ENCODE data around the gene ALKBH3.
A peak's percentile ranks its signal among the peaks of the same experiment; 100 is the strongest.

The ALKBH3 gene

DNA sequence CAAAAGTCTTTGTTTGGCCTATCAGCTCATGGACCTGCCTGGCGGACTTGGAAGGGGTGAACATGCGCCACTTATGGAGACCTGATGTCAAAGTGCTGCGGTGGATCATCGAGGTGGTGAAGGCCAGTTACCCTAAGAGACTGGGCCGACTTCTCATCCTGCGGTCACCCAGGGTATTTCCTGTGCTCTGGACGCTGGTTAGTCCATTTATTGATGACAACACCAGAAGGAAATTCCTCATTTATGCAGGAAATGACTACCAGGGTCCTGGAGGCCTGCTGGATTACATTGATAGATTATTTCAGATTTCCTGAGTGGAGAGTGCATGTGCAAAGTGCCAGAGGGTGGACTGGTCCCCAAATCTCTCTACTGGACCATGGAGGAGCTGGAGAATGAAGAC, 17.9 kb downstream of the ALKBH3 start:
- no peaks in the 10 kb centered on the region for H3K79me1 ChIP-seq (replicated peaks; ENCODE audit: low read length, poor library complexity, severe bottlenecking)
- DNase-seq: peak; percentile 9

DNA sequence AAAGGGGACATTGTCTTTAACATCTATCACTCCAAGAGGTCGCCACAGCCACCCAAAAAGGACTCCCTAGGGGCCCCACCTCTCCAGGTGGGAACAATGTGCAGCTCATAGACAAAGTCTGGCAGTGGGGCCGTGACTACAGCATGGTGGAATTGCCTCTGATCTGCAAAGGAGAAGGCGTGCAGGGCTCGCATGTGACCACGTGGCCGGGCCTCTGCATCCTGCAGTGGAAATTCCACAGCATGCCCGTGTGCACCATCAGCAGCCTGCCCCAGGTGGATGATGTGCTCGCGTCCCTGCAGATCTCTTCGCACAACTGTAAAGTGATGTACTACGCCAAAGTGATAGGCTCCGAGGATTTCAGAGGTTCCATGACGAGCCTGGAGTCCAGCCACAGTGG, 18.5 kb downstream of the ALKBH3 start:
- Histone ChIP-seq H3K27ac (ENCODE audit: low read length, poor library complexity, severe bottlenecking) (no peak overlapping the region), H3K14ac (ENCODE audit: low read length in 2 of 2) (no peak overlapping the region), H3K9me3 (ENCODE audit: control insufficient read depth, low read length) (no peaks in the 10 kb centered on the region), H3K27me3 (ENCODE audit: control insufficient read depth in 1 of 2, insufficient read depth in 1 of 2, low read length in 2 of 2) (no peaks in the 10 kb centered on the region), H2BK15ac (ENCODE audit: low read depth, poor library complexity, severe bottlenecking) (no peak overlapping the region), H2AFZ (ENCODE audit: low read depth, low read length) (no peak overlapping the region), H2BK120ac (ENCODE audit: low read depth, low read length) (no peak overlapping the region), H3K18ac (ENCODE audit: low read depth in 1 of 2, low read length in 2 of 2) (no peak overlapping the region), H4K91ac (ENCODE audit: low read length) (no peak overlapping the region), H3K4ac (ENCODE audit: low read depth in 1 of 2, low read length in 2 of 2) (no peak overlapping the region), H3K36me3 (ENCODE audit: control insufficient read depth in 1 of 2, insufficient read depth in 2 of 2, low read depth in 1 of 2, low read length in 2 of 2) (peaks cover 15 to 86% of the 10 kb centered on the region in 2 experiments), H3K4me2 (ENCODE audit: low read length, poor library complexity, severe bottlenecking) (no peak overlapping the region), H3K79me1 (replicated peaks; ENCODE audit: low read length, poor library complexity, severe bottlenecking) (no peaks in the 10 kb centered on the region), H4K8ac (ENCODE audit: low read length) (no peak overlapping the region), H3K9ac (ENCODE audit: low read length) (no peak overlapping the region), H3K4me1 (ENCODE audit: control insufficient read depth, insufficient read depth, low read depth, low read length) (no peaks in the 10 kb centered on the region), H3K4me3 (ENCODE audit: insufficient read depth in 1 of 2, low read depth in 1 of 2, low read length in 2 of 2) (no peak overlapping the region), H2BK5ac (ENCODE audit: low read depth, low read length, poor library complexity, severe bottlenecking) (no peak overlapping the region), H2BK12ac (ENCODE audit: low read length in 2 of 2) (no peak overlapping the region), H2AK5ac (ENCODE audit: low read length, severe bottlenecking) (no peak overlapping the region), H3K23ac (ENCODE audit: low read length in 2 of 2) (no peak overlapping the region)
- DNase-seq: no peak
- 85% methylated on average over 13 of the region's 13 CpGs for WGBS

More for the DNA sequence above, 17.9 kb downstream of the ALKBH3 start:
- no peaks in the 10 kb centered on the region for H3K9me3 ChIP-seq (ENCODE audit: control insufficient read depth, low read length)
- H2BK5ac ChIP-seq (ENCODE audit: low read depth, low read length, poor library complexity, severe bottlenecking): no peak overlapping the region
- H3K9ac ChIP-seq (ENCODE audit: low read length): no peak overlapping the region
- no peaks in the 10 kb centered on the region for H3K27me3 ChIP-seq (ENCODE audit: control insufficient read depth in 1 of 2, insufficient read depth in 1 of 2, low read length in 2 of 2)
- 75% methylated on average over 7 of the region's 7 CpGs for WGBS
- no peak overlapping the region for H3K23ac ChIP-seq (ENCODE audit: low read length in 2 of 2)
- H3K4me1 ChIP-seq (ENCODE audit: control insufficient read depth, insufficient read depth, low read depth, low read length): no peaks in the 10 kb centered on the region
- peaks cover 15 to 86% of the 10 kb centered on the region in 2 experiments for H3K36me3 ChIP-seq (ENCODE audit: control insufficient read depth in 1 of 2, insufficient read depth in 2 of 2, low read depth in 1 of 2, low read length in 2 of 2)
- H4K91ac ChIP-seq (ENCODE audit: low read length): no peak overlapping the region
- H2AFZ ChIP-seq (ENCODE audit: low read depth, low read length): no peak overlapping the region
- H3K14ac ChIP-seq (ENCODE audit: low read length in 2 of 2): no peak overlapping the region
- H3K4me3 ChIP-seq (ENCODE audit: insufficient read depth in 1 of 2, low read depth in 1 of 2, low read length in 2 of 2): no peak overlapping the region
- H3K18ac ChIP-seq (ENCODE audit: low read depth in 1 of 2, low read length in 2 of 2): no peak overlapping the region
- H3K4me2 ChIP-seq (ENCODE audit: low read length, poor library complexity, severe bottlenecking): no peak overlapping the region
- H4K8ac ChIP-seq (ENCODE audit: low read length): no peak overlapping the region
- H2BK15ac ChIP-seq (ENCODE audit: low read depth, poor library complexity, severe bottlenecking): no peak overlapping the region
- H2AK5ac ChIP-seq (ENCODE audit: low read length, severe bottlenecking): no peak overlapping the region
- no peak overlapping the region for H2BK120ac ChIP-seq (ENCODE audit: low read depth, low read length)
- H3K4ac ChIP-seq (ENCODE audit: low read depth in 1 of 2, low read length in 2 of 2): no peak overlapping the region
- no peak overlapping the region for H3K27ac ChIP-seq (ENCODE audit: low read length, poor library complexity, severe bottlenecking)
- H2BK12ac ChIP-seq (ENCODE audit: low read length in 2 of 2): no peak overlapping the region

DNA sequence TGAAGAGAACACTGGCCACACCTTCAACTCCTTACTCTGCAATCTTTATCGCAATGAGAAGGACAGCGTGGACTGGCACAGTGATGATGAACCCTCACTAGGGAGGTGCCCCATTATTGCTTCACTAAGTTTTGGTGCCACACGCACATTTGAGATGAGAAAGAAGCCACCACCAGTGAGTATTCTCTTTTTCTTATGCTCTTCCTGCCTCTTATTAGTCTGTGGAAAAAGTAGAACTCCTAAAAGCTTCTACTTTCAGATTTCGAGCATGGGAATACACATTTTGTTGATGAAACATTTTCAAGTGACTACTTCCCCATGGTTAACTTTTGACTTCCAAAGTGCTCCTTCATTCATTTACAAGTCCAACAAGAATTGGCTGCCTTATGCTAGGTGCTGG, 20.9 kb downstream of the ALKBH3 start:
- H3K27me3 ChIP-seq (ENCODE audit: control insufficient read depth in 1 of 2, insufficient read depth in 1 of 2, low read length in 2 of 2): peaks cover 0 to 5% of the 10 kb centered on the region in 2 experiments
- no peak overlapping the region for H3K4me2 ChIP-seq (ENCODE audit: low read length, poor library complexity, severe bottlenecking)
- H4K91ac ChIP-seq (ENCODE audit: low read length): no peak overlapping the region
- no peak overlapping the region for H2BK5ac ChIP-seq (ENCODE audit: low read depth, low read length, poor library complexity, severe bottlenecking)
- peaks cover 2% of the 10 kb centered on the region for H3K79me1 ChIP-seq (replicated peaks; ENCODE audit: low read length, poor library complexity, severe bottlenecking)
- no peak overlapping the region for H2BK15ac ChIP-seq (ENCODE audit: low read depth, poor library complexity, severe bottlenecking)
- H3K4me1 ChIP-seq (ENCODE audit: control insufficient read depth, insufficient read depth, low read depth, low read length): no peaks in the 10 kb centered on the region
- peaks cover 15 to 67% of the 10 kb centered on the region in 2 experiments for H3K36me3 ChIP-seq (ENCODE audit: control insufficient read depth in 1 of 2, insufficient read depth in 2 of 2, low read depth in 1 of 2, low read length in 2 of 2)
- H3K4me3 ChIP-seq (ENCODE audit: insufficient read depth in 1 of 2, low read depth in 1 of 2, low read length in 2 of 2): no peak overlapping the region
- no peak overlapping the region for H2BK120ac ChIP-seq (ENCODE audit: low read depth, low read length)
- no peak for DNase-seq
- H2AFZ ChIP-seq (ENCODE audit: low read depth, low read length): no peak overlapping the region
- no peak overlapping the region for H3K14ac ChIP-seq (ENCODE audit: low read length in 2 of 2)
- WGBS: 95% methylated on average over 4 of the region's 4 CpGs
- no peak overlapping the region for H3K23ac ChIP-seq (ENCODE audit: low read length in 2 of 2)
- H2BK12ac ChIP-seq (ENCODE audit: low read length in 2 of 2): no peak overlapping the region
- no peak overlapping the region for H3K18ac ChIP-seq (ENCODE audit: low read depth in 1 of 2, low read length in 2 of 2)
- H4K8ac ChIP-seq (ENCODE audit: low read length): no peak overlapping the region
- no peak overlapping the region for H3K9ac ChIP-seq (ENCODE audit: low read length)
- no peak overlapping the region for H3K27ac ChIP-seq (ENCODE audit: low read length, poor library complexity, severe bottlenecking)
- H3K4ac ChIP-seq (ENCODE audit: low read depth in 1 of 2, low read length in 2 of 2): no peak overlapping the region
- H2AK5ac ChIP-seq (ENCODE audit: low read length, severe bottlenecking): no peak overlapping the region
- H3K9me3 ChIP-seq (ENCODE audit: control insufficient read depth, low read length): no peaks in the 10 kb centered on the region

DNA sequence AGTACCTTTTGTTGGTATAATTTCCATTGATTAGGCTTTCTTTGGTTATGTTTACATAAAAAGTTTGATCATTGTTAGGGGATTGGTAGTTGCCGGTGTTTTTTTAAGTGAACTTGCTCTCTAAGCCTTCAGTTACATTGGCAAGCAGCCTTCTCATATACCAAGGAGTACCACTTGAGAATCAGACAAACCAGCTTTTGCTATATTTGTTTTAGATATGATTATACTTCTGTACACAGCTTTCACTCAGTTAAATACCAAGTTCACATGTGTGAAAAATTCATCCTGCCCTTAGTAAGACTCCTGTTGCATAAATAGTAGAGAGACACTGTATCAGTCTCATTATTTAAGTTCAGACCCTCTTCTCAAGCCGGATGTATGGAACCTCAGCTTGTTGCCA, 22.4 kb downstream of the ALKBH3 start:
- H2AFZ ChIP-seq (ENCODE audit: low read depth, low read length): no peak overlapping the region
- no peak overlapping the region for H3K4me2 ChIP-seq (ENCODE audit: low read length, poor library complexity, severe bottlenecking)
- no peak overlapping the region for H3K14ac ChIP-seq (ENCODE audit: low read length in 2 of 2)
- H3K4me3 ChIP-seq (ENCODE audit: insufficient read depth in 1 of 2, low read depth in 1 of 2, low read length in 2 of 2): no peak overlapping the region
- no peak overlapping the region for H2BK5ac ChIP-seq (ENCODE audit: low read depth, low read length, poor library complexity, severe bottlenecking)
- WGBS: 100% methylated on average over 2 of the region's 2 CpGs
- H2BK120ac ChIP-seq (ENCODE audit: low read depth, low read length): no peak overlapping the region
- no peak for DNase-seq
- H3K4ac ChIP-seq (ENCODE audit: low read depth in 1 of 2, low read length in 2 of 2): no peak overlapping the region
- H3K79me1 ChIP-seq (replicated peaks; ENCODE audit: low read length, poor library complexity, severe bottlenecking): peaks cover 2% of the 10 kb centered on the region
- peaks cover 0 to 5% of the 10 kb centered on the region in 2 experiments for H3K27me3 ChIP-seq (ENCODE audit: control insufficient read depth in 1 of 2, insufficient read depth in 1 of 2, low read length in 2 of 2)
- peaks cover 11 to 57% of the 10 kb centered on the region in 2 experiments for H3K36me3 ChIP-seq (ENCODE audit: control insufficient read depth in 1 of 2, insufficient read depth in 2 of 2, low read depth in 1 of 2, low read length in 2 of 2)
- H2BK15ac ChIP-seq (ENCODE audit: low read depth, poor library complexity, severe bottlenecking): no peak overlapping the region
- no peak overlapping the region for H4K91ac ChIP-seq (ENCODE audit: low read length)
- no peaks in the 10 kb centered on the region for H3K9me3 ChIP-seq (ENCODE audit: control insufficient read depth, low read length)
- no peaks in the 10 kb centered on the region for H3K4me1 ChIP-seq (ENCODE audit: control insufficient read depth, insufficient read depth, low read depth, low read length)
- no peak overlapping the region for H2AK5ac ChIP-seq (ENCODE audit: low read length, severe bottlenecking)
- no peak overlapping the region for H4K8ac ChIP-seq (ENCODE audit: low read length)
- H3K9ac ChIP-seq (ENCODE audit: low read length): no peak overlapping the region
- H3K23ac ChIP-seq (ENCODE audit: low read length in 2 of 2): no peak overlapping the region
- no peak overlapping the region for H3K27ac ChIP-seq (ENCODE audit: low read length, poor library complexity, severe bottlenecking)
- no peak overlapping the region for H3K18ac ChIP-seq (ENCODE audit: low read depth in 1 of 2, low read length in 2 of 2)
- H2BK12ac ChIP-seq (ENCODE audit: low read length in 2 of 2): no peak overlapping the region

Data from mesenchymal stem cell (in vitro differentiated cells and primary cell).